Measurements from ENCODE around the gene GNA15. TPM values are rescaled to one million over a fixed set of nuclear protein-coding genes. Genes with fewer than 3 reads are reported as not detected.

The GNA15 gene
- total RNA-seq, 3 donors from 2014 or later, result 1.9 to 6.2 (median 4.3) TPM

GRCh38 chr19:3110126-3110825 lies 25.6 kb upstream of the GNA15 start:
- intact Hi-C loops (cut with DNase I, micrococcal nuclease), result no loop called here
- Histone ChIP-seq H3K4me3 (no peak overlapping the region), H3K9me3 (no peaks in the 10 kb centered on the region), H3K36me3 (ENCODE audit: low read depth) (peaks cover 3% of the 10 kb centered on the region), H3K4me1 (ENCODE audit: low read depth) (peaks cover 18% of the 10 kb centered on the region)
- ATAC-seq (no peak), DNase-seq (no peak)
- no peak for TF ChIP-seq CTCF (IDR thresholded peaks at IDR 0.05)

GRCh38 chr19:3111586-3112247 lies 24.1 kb upstream of the GNA15 start:
- no peak for TF ChIP-seq CTCF (IDR thresholded peaks at IDR 0.05)
- intact Hi-C loops (cut with DNase I, micrococcal nuclease), result no loop called here
- H3K4me1 ChIP-seq (ENCODE audit: low read depth), result peaks cover 5% of the 10 kb centered on the region
- peaks cover 3% of the 10 kb centered on the region for H3K36me3 ChIP-seq (ENCODE audit: low read depth)
- ATAC-seq (no peak), DNase-seq (no peak)
- no peaks in the 10 kb centered on the region for H3K9me3 ChIP-seq
- H3K4me3 ChIP-seq, result no peak overlapping the region

- intact Hi-C loops (cut with DNase I, micrococcal nuclease), result no loop called here
- no peak for ATAC-seq
- H3K4me3 ChIP-seq, result no peak overlapping the region
- peaks cover 3% of the 10 kb centered on the region for H3K36me3 ChIP-seq (ENCODE audit: low read depth)
- no peak for TF ChIP-seq CTCF (IDR thresholded peaks at IDR 0.05)
- no peaks in the 10 kb centered on the region for H3K9me3 ChIP-seq
- DNase-seq, result no peak
- no peaks in the 10 kb centered on the region for H3K4me1 ChIP-seq (ENCODE audit: low read depth)
Measured at GRCh38 chr19:3112375-3113099, 23.3 kb upstream of the GNA15 start.

GRCh38 chr19:3113100-3114017 lies 22.5 kb upstream of the GNA15 start:
- H3K9me3 ChIP-seq, result no peaks in the 10 kb centered on the region
- intact Hi-C loops (cut with DNase I, micrococcal nuclease), result no loop called here
- no peak for TF ChIP-seq CTCF (IDR thresholded peaks at IDR 0.05)
- no peaks in the 10 kb centered on the region for H3K4me1 ChIP-seq (ENCODE audit: low read depth)
- no peak overlapping the region for H3K4me3 ChIP-seq
- DNase-seq, result no peak
- H3K36me3 ChIP-seq (ENCODE audit: low read depth), result peaks cover 7% of the 10 kb centered on the region
- ATAC-seq, result no peak

- H3K4me1 ChIP-seq (ENCODE audit: low read depth), result no peaks in the 10 kb centered on the region
- no peak for DNase-seq
- no peaks in the 10 kb centered on the region for H3K9me3 ChIP-seq
- peaks cover 7% of the 10 kb centered on the region for H3K36me3 ChIP-seq (ENCODE audit: low read depth)
- TF ChIP-seq CTCF (IDR thresholded peaks at IDR 0.05), result no peak
- no peak for ATAC-seq
- intact Hi-C loops (cut with DNase I, micrococcal nuclease), result no loop called here
- H3K4me3 ChIP-seq, result no peak overlapping the region
Measured at GRCh38 chr19:3114018-3114726, 21.7 kb upstream of the GNA15 start.
